ENCODE data around the gene PLA2G6.

Gene PLA2G6

DNA sequence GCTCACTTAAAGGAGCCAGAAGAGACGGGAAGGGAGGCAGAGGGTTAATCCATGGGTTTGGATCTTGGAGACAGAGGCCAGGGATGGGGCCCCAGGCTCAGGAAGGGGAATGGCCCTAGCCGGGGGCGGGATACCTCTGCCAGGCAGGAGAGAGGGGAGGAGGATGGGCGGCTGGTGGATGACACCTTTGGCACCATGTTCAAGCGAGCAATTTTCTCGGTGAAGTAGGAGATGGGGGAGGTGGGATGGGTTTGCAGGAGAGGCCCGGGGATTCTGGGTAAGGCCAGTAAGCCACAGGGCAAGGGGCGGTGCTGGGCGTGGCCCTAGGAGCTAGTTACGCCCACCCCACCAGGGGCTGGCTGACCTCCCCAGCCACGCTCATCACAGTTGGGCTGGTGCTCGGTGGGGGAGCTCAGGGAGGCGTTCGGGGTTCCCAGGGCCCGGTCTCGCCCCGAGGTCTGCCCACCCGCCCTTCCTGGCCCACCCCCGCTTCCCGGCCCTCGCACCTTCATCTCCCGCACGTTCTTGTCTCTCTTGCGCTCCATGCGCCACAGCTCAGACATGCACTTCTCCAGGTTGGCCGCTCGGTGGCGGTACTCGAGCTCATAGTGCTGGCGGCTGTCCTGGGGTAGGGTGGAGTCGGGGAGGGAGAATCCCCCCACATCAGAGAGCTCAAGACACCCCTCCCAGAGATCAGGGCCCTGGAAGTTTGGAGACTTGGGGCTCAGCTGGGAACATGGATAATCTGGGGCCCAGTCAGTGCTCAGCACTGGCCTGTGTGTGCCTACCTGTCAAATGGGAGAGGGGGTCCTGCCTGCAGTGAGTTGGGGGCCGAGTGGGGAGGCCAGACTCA lies 83.8 kb downstream of the PLA2G6 start:
- Mint-ChIP-seq H3K27me3 (no peaks in the 10 kb centered on the region), H3K36me3 (ENCODE audit: insufficient read depth) (peaks cover 3% of the 10 kb centered on the region), H3K27ac (ENCODE audit: low read depth) (no peak overlapping the region), H3K4me3 (no peak overlapping the region), H3K4me1 (peaks cover 8% of the 10 kb centered on the region), H3K9me3 (no peaks in the 10 kb centered on the region)
- no peak for ATAC-seq (replicated peaks; ENCODE audit: extremely low read depth, poor library complexity, severe bottlenecking)
- no peak for DNase-seq (ENCODE audit: low spot score in 2 of 2)

DNA sequence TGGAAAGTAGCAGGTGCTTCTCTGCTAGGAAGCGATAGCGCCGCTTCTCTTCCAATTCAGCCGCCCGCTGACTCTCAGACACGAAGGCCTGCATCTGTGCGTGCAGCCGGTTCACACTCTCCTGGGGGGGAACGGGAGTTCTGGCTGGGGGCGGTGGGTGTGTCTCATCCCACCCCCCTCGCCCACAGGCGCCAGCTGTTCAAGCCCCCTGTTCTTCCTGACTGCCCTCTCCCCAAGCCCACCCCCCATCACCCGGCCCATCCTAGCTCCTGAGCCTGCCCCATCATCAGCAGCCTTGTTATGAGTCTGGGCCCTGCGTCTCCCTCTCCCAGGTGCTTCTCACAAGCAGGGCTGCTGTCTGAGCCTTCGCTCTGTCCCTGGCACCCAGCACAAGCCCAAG lies 84.6 kb downstream of the PLA2G6 start:
- no peak overlapping the region for H3K4me3 Mint-ChIP-seq
- no peak overlapping the region for H3K27ac Mint-ChIP-seq (ENCODE audit: low read depth)
- H3K4me1 Mint-ChIP-seq: peaks cover 8% of the 10 kb centered on the region
- DNase-seq (ENCODE audit: low spot score in 2 of 2) (no peak), ATAC-seq (replicated peaks; ENCODE audit: extremely low read depth, poor library complexity, severe bottlenecking) (no peak)
- H3K9me3 Mint-ChIP-seq: no peaks in the 10 kb centered on the region
- no peaks in the 10 kb centered on the region for H3K27me3 Mint-ChIP-seq
- peaks cover 3% of the 10 kb centered on the region for H3K36me3 Mint-ChIP-seq (ENCODE audit: insufficient read depth)

GRCh38 chr22:38089474-38089851 lies 92.2 kb downstream of the PLA2G6 start:
- ATAC-seq (replicated peaks; ENCODE audit: extremely low read depth, poor library complexity, severe bottlenecking) (no peak), DNase-seq (ENCODE audit: low spot score in 2 of 2) (no peak)
- no peaks in the 10 kb centered on the region for H3K4me1 Mint-ChIP-seq
- peaks cover 2% of the 10 kb centered on the region for H3K36me3 Mint-ChIP-seq (ENCODE audit: insufficient read depth)
- no peaks in the 10 kb centered on the region for H3K9me3 Mint-ChIP-seq
- no peak overlapping the region for H3K4me3 Mint-ChIP-seq
- H3K27me3 Mint-ChIP-seq: peaks cover 6% of the 10 kb centered on the region
- H3K27ac Mint-ChIP-seq (ENCODE audit: low read depth): no peak overlapping the region

DNA sequence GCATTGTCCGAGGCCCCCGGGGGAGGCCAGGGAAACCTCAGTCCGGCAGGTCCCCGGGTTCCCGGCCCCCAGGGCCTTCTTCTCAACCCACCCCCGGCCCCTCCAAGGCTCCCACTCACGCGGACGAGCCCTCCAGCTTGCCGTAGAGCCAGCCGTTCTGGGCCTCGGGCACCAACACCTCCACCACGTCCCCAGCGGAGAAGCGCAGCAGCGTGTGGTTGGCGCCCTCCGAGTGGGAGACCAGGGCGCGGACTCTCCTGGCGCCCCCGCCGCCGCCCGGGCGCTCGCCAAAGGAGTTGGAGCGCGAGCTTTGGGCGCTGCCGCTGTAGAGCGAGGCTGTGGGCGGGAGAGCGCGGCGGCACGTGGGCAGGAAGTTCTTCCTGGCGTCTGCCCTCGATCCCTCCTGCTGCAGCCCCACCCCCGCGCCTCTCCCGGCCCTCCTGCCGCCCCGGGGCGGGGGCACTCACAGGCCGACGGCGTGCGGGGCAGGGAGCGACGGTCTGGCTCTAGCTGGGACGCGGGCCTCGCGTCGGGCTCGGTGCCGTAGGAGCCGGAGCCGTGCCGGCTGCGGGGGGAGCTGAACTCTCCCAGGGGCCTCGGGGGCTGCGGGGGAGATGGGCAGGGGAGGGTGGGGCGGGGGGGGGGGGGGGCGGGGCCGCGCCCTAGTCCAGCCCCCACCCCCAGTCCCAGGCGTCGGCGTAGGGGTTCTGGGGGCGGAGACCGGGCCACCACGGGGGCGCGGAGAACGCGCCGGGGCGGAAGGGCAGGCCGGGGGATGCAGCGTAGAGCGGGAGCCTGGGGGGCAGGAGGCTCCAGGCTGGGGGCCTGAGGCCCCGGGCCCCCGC lies 92.8 kb downstream of the PLA2G6 start:
- Mint-ChIP-seq H3K36me3 (ENCODE audit: insufficient read depth) (peaks cover 2% of the 10 kb centered on the region), H3K27me3 (peaks cover 6% of the 10 kb centered on the region), H3K9me3 (no peaks in the 10 kb centered on the region), H3K4me3 (no peak overlapping the region), H3K27ac (ENCODE audit: low read depth) (no peak overlapping the region), H3K4me1 (no peaks in the 10 kb centered on the region)
- DNase-seq (ENCODE audit: low spot score in 2 of 2): no peak
- ATAC-seq (replicated peaks; ENCODE audit: extremely low read depth, poor library complexity, severe bottlenecking): no peak

- no peaks in the 10 kb centered on the region for H3K9me3 Mint-ChIP-seq
- H3K27me3 Mint-ChIP-seq: peaks cover 6% of the 10 kb centered on the region
- ATAC-seq (replicated peaks; ENCODE audit: extremely low read depth, poor library complexity, severe bottlenecking) (no peak), DNase-seq (ENCODE audit: low spot score in 2 of 2) (no peak)
- H3K4me3 Mint-ChIP-seq: no peak overlapping the region
- H3K27ac Mint-ChIP-seq (ENCODE audit: low read depth): no peak overlapping the region
- peaks cover 2% of the 10 kb centered on the region for H3K36me3 Mint-ChIP-seq (ENCODE audit: insufficient read depth)
- H3K4me1 Mint-ChIP-seq: no peaks in the 10 kb centered on the region
Observed at GRCh38 chr22:38087855-38088254, 93.8 kb downstream of the PLA2G6 start.

DNA sequence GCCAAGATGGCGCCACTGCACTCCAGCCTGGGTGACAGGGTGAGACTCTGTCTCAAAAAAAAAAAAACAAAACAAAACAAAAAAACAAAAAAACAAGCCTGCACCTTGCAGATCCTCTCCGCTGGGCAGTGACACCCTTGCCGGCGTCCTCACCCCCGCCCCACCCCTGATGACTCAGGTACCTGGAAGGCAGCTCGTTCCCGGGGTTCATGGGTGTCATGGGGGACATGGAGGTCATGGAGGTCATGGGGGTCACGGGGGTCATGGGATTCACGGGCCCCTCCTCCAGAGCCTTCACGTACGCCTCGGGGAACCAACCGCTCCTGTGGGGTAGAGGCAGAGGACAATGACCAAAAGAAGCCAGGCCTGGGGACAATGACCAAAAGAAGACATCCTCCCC lies 94.7 kb downstream of the PLA2G6 start:
- H3K4me1 Mint-ChIP-seq: no peaks in the 10 kb centered on the region
- DNase-seq (ENCODE audit: low spot score in 2 of 2) (no peak), ATAC-seq (replicated peaks; ENCODE audit: extremely low read depth, poor library complexity, severe bottlenecking) (no peak)
- peaks cover 6% of the 10 kb centered on the region for H3K27me3 Mint-ChIP-seq
- H3K36me3 Mint-ChIP-seq (ENCODE audit: insufficient read depth): peaks cover 2% of the 10 kb centered on the region
- no peaks in the 10 kb centered on the region for H3K9me3 Mint-ChIP-seq
- H3K27ac Mint-ChIP-seq (ENCODE audit: low read depth): no peak overlapping the region
- H3K4me3 Mint-ChIP-seq: no peak overlapping the region

DNA sequence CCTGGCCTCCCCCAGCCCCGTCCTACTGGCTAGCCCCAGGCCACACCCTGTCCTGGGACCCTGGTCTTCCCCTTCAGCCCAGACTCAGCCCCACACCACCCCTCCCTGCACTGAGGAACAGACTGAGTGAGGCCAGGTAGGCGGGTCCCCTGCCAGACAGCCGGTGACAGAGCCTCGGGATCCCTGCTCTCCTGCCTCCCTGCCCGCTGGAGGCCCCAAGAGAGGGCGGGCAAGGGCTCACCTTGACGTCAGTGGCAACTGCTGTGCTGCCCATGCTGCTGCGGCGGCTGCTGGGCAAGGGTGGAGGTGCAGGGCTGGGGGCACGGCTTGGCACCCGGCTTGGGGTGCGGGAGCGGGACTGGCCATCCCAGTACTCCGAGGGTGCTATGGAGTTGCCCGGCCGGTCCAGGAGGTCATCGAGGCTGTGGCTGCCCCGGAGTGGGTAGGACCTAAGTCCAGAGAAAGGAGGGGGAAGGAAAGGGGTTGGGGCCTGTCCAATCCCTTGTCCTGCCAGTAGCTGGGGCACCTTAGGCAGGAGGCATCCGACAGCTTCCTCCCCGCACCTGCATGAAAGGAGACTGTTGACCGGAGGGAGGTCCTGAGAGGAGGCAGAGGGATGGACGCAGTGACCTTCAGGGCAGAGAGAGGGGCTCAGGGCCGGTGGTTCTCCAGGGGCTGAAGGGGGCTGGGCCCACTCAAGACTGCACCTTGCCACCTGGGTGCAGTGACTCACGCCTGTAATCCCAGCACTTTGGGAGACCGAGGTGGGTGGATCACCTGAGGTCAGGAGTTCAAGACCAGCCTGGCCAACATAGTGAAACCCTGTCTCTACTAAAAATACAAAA lies 95.4 kb downstream of the PLA2G6 start:
- Mint-ChIP-seq H3K4me1 (no peaks in the 10 kb centered on the region), H3K9me3 (no peaks in the 10 kb centered on the region), H3K4me3 (no peak overlapping the region), H3K36me3 (ENCODE audit: insufficient read depth) (peaks cover 2% of the 10 kb centered on the region), H3K27ac (ENCODE audit: low read depth) (no peak overlapping the region), H3K27me3 (peaks cover 6% of the 10 kb centered on the region)
- DNase-seq (ENCODE audit: low spot score in 2 of 2) (no peak), ATAC-seq (replicated peaks; ENCODE audit: extremely low read depth, poor library complexity, severe bottlenecking) (no peak)

DNA sequence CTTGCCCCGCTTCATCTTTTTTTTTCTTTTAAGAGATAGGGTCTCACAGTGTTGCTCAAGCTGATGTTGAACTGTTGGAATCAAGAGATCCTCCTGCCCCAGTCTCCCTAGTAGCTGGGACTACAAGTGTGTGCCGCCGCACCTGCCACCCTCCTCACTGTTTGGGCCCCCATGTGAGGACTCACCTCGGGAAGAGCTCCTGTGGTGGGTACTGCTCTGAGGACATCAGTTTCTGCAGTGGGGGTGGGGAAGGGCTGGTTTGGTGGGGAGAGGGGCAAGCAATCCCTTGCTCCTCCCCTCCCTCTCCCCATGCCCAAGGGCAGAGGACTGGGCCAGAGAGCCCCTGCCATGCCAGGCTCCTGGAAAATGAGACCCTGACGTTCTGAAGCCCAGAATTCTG lies 96.1 kb downstream of the PLA2G6 start:
- H3K27me3 Mint-ChIP-seq: peaks cover 7% of the 10 kb centered on the region
- no peaks in the 10 kb centered on the region for H3K9me3 Mint-ChIP-seq
- H3K4me3 Mint-ChIP-seq: no peak overlapping the region
- H3K27ac Mint-ChIP-seq (ENCODE audit: low read depth): no peak overlapping the region
- no peak for DNase-seq (ENCODE audit: low spot score in 2 of 2)
- no peaks in the 10 kb centered on the region for H3K4me1 Mint-ChIP-seq
- peaks cover 2% of the 10 kb centered on the region for H3K36me3 Mint-ChIP-seq (ENCODE audit: insufficient read depth)
- ATAC-seq (replicated peaks; ENCODE audit: extremely low read depth, poor library complexity, severe bottlenecking): no peak

- DNase-seq (ENCODE audit: low spot score in 2 of 2) (no peak), ATAC-seq (replicated peaks; ENCODE audit: extremely low read depth, poor library complexity, severe bottlenecking) (no peak)
- Mint-ChIP-seq H3K27ac (ENCODE audit: low read depth) (no peak overlapping the region), H3K27me3 (peaks cover 11% of the 10 kb centered on the region), H3K4me1 (no peaks in the 10 kb centered on the region), H3K36me3 (ENCODE audit: insufficient read depth) (peaks cover 2% of the 10 kb centered on the region), H3K9me3 (no peaks in the 10 kb centered on the region), H3K4me3 (no peak overlapping the region)
Observed at GRCh38 chr22:38085056-38085455, 96.6 kb downstream of the PLA2G6 start.

- ATAC-seq (replicated peaks; ENCODE audit: extremely low read depth, poor library complexity, severe bottlenecking) (no peak), DNase-seq (ENCODE audit: low spot score in 2 of 2) (no peak)
- Mint-ChIP-seq H3K4me1 (no peaks in the 10 kb centered on the region), H3K9me3 (no peaks in the 10 kb centered on the region), H3K27me3 (peaks cover 17% of the 10 kb centered on the region), H3K36me3 (ENCODE audit: insufficient read depth) (peaks cover 2% of the 10 kb centered on the region), H3K27ac (ENCODE audit: low read depth) (no peak within 1 kb of the TSS), H3K4me3 (no peak within 1 kb of the TSS)
Observed at GRCh38 chr22:38083931-38084631, 97.5 kb downstream of the PLA2G6 start, which contains the start of gene SLC16A8. SLC16A8 (minus strand) TSS chr22:38084184; CDS start chr22:38082873, 1,311 bp downstream.

- Mint-ChIP-seq H3K27me3 (peaks cover 15% of the 10 kb centered on the region), H3K9me3 (no peaks in the 10 kb centered on the region), H3K4me3 (no peak overlapping the region), H3K36me3 (ENCODE audit: insufficient read depth) (peaks cover 2% of the 10 kb centered on the region), H3K27ac (ENCODE audit: low read depth) (no peak overlapping the region), H3K4me1 (no peaks in the 10 kb centered on the region)
- ATAC-seq (replicated peaks; ENCODE audit: extremely low read depth, poor library complexity, severe bottlenecking) (no peak), DNase-seq (ENCODE audit: low spot score in 2 of 2) (no peak)
Observed at GRCh38 chr22:38082986-38083710, 98.5 kb downstream of the PLA2G6 start.

All from central memory CD8-positive, alpha-beta T cell (primary cell).